MG63 (cell line): ENCODE measurements around the gene HLCS. TPM values are rescaled to one million over a fixed set of nuclear protein-coding genes. Genes with fewer than 3 reads are reported as not detected.
"Not testable (repeated sequence)": the region's sequence is repeated elsewhere in the genome, so short reads cannot be mapped to it uniquely, and the experiment has no call there.

Source experiments
- DNase-seq: peaks from one replicate; pipeline ENCODE4 v3.0.0-alpha.2; 2020
- H3K27me3 ChIP-seq: fragments of 250-450 bp; sonication (Bioruptor Pico); 2 replicates; pipeline ENCODE4 v1.5.1; 2020; ENCODE audit warnings: mild to moderate bottlenecking, moderate library complexity
- H3K36me3 ChIP-seq: fragments of 250-450 bp; sonication (Bioruptor Pico); 2 replicates; pipeline ENCODE4 v1.5.1; 2020; ENCODE audit warnings: mild to moderate bottlenecking, moderate library complexity
- H3K4me3 ChIP-seq: fragments of 250-450 bp; sonication (Bioruptor Pico); 2 replicates; pipeline ENCODE4 v1.5.1; 2020; ENCODE audit warnings: mild to moderate bottlenecking, moderate library complexity
- H3K9me3 ChIP-seq: fragments of 250-450 bp; sonication (Bioruptor Pico); 2 replicates; pipeline ENCODE4 v1.5.1; 2020; ENCODE audit warnings: mild to moderate bottlenecking, moderate library complexity
- total RNA-seq: library from RNA; depleted of rRNA; stranded (reverse); fragments of >200 nt; shearing (Covaris generic); gene quantifications from 2 replicates; pipeline ENCODE4 v1.2.3, GENCODE V29; 2014; ENCODE audit warnings: low replicate concordance

Gene HLCS
- total RNA-seq, 1 experiment from 2014 or later: 5.2 TPM

DNA sequence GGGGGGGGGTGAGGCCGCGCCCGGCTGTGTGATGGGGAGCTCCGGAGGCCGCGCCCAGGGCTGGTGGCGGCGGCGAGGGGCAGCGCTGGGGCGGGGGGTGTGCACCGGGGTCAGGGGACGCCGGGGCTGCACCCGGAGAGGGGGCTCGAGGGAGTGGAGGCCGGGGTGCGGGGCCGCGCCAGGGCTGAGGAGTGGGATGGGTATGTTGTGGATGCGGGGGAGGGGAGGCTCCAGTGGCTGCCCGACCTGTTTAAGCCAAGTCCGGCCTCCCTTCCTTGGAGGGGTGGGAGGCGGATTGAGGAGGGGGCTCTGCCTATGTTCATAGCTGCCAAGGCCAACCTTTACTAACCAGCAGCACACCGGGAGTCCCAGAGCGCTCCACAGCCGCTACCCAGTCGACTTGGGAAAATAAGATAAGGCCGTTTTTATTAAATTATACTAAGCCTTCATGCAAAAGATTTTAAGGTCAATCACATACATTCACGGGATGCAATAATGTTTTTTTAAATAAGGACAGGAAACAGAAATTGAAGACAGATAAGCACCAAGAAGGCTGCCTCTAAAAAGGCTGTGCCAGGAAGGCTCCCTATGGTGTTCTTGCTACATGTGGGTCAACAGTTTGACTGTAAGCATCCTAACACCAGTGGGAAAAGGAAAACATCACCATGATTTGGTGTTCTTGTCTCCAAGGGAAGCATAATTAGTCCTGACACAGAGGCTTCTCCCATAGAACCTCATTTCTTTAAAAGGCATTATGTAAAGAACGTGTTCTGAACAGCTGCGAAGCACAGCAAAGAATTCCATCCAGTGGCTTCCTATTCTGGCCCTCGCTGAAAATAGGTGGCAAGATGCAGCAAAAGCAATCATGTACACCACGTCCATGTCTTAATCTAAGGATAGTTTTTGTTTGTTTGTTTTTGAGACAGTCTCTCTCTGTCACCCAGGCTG is 626 bp upstream of the HLCS start:
- H3K4me3 ChIP-seq: peak overlapping the region; percentile 59
- peaks cover 6% of the 10 kb centered on the region; the same call in 1 of the 2 replicates for H3K36me3 ChIP-seq
- no peak for DNase-seq
- no peaks in the 10 kb centered on the region for H3K27me3 ChIP-seq
- H3K9me3 ChIP-seq: no peaks in the 10 kb centered on the region

DNA sequence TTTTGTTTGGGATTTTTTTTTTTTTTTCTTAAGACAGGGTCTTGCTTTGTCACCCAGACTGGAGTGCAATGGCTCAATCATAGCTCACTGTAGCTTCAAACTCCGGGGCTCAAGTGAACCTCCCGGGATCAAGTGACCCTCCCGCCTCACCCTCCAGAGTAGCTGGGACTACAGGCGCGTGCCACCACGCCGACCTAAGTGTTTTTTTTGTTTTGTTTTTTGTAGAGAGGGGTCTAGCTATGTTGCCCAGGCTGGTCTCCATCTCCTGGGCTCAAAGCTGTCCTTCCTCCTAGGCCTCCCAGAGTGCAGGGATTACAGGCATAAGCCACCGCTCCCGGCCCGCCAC is 776 bp downstream of the HLCS start:
- Histone ChIP-seq H3K4me3 (peak overlapping the region; percentile 81), H3K36me3 (peaks cover 12% of the 10 kb centered on the region), H3K27me3 (no peaks in the 10 kb centered on the region), H3K9me3 (no peaks in the 10 kb centered on the region)
- no peak for DNase-seq

DNA sequence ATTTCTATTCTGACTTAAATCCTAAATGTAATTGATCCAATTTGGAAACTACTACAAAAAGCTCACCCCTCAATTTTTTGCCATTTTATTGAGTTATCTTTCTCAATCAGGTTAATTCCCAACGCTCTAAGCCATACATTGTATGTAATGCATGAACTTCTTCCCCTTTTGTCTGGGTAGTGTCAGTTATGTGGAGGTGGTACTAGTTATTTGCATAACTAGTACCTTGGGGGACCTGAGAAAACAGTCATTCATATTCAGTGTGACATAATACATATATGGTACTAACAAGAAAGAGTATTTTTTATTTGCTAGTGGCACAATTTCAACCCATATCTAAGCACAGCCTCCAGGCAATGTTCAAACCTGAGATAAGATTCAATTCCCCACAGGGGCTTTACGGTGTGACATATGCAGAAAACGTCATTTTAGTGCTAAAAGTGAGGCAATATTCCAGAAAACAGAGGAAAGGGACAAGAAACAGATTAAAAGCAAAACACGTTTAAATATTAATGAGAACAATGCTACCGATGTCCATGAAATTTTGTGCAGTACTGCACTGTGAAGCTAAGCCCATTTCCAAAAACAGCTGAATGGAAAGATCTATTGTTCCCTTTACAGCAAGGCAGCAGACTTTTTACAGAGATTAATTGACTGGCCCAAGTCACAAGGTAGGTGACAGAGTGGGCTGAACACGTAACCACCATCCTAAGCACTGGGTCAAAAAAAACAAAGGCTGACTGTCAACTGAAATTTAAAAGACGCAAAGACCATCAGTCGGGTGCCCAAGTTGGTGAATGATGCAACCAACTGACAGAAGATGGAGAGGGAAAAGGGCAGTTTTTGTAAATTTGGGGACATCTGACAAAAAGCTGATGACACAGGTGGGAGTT is 1.4 kb downstream of the HLCS start:
- H3K4me3 ChIP-seq: peak overlapping the region; percentile 81
- H3K9me3 ChIP-seq: no peaks in the 10 kb centered on the region
- peaks cover 16% of the 10 kb centered on the region for H3K36me3 ChIP-seq
- DNase-seq: no peak
- no peaks in the 10 kb centered on the region for H3K27me3 ChIP-seq

DNA sequence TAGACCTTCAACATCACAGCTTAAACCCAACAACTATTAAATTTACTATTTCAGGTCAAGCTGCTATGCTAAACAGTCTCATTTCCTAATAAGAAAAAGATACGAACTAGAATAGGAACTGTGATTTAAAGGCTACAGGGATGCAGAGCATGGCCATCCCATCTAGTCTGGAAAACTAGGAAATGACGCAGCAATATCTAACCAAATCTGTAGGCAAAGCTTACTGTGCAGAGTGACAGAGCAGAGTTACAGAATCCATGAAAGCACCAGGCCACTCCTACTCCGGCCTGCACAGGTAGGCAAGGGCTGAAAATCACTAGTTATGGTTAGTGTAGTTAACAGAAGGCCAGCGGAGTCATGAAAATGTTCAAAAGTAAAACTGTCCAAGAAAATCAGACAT is 2.1 kb downstream of the HLCS start:
- H3K36me3 ChIP-seq: peaks cover 19% of the 10 kb centered on the region
- no peaks in the 10 kb centered on the region for H3K27me3 ChIP-seq
- no peak for DNase-seq
- no peak overlapping the region for H3K4me3 ChIP-seq
- H3K9me3 ChIP-seq: no peaks in the 10 kb centered on the region

DNA sequence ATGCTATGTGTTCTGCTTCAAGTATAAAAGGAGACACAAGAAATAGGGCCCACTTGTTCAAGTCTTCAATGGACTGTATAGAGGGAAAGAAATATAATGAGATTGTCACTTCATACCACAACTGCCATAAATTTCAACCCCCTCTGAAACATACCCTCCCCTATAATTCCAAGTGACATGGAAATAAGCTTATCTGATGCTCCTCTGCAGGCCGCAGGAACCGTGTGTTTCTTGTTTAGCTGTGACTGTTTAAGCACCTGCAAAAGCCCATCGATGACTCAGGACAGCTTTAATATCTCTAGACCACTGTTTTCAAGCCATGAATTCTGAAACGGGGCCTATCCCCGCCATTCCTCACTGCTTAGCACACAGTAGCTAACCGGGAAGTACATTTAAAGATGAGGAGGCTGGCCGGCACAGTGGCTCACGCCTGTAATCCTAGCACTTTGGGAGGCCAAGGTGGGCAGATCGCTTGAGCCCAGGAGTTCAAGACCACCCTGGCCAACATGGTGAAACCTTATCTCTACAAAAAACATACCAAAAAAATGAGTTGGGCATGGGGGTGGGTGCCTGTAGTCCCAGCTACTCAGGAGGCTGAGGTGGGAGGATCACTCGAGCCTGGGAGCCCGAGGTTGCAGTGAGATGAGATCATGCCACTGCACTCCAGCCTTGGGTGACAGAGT is 4.2 kb downstream of the HLCS start:
- DNase-seq: no peak
- Histone ChIP-seq H3K27me3 (no peaks in the 10 kb centered on the region), H3K9me3 (no peaks in the 10 kb centered on the region), H3K36me3 (peaks cover 16% of the 10 kb centered on the region), H3K4me3 (no peak overlapping the region)

DNA sequence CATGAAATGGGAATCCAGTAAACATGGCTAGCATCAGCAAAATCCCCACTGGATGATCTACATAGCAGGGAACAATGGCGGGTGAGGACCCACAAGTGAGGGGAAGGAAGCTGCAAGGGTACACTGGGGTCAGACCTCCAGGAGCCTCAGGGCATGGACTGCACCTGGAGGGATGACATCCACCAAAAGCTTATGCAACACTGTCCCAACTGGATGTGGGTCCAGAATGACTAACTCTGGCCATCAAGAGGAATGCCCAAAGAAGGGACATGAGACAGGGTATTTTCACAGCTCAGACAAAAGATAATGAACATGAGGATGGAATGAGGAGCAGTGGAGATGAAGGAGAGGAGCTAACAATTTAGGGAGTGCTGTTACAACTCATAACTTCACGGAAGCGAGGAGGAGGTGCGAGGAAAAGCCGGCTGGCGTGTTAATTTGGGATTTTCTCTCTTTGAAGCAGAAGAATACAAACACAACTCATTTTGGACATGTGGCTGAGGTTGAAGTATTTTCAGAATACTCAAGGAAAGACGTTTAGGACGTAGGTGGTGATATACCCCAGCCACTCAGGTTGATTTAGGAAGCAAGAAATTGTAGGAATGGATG is 5.7 kb downstream of the HLCS start:
- Histone ChIP-seq H3K36me3 (peaks cover 25% of the 10 kb centered on the region), H3K4me3 (no peak overlapping the region), H3K9me3 (no peaks in the 10 kb centered on the region), H3K27me3 (no peaks in the 10 kb centered on the region)
- DNase-seq: no peak

DNA sequence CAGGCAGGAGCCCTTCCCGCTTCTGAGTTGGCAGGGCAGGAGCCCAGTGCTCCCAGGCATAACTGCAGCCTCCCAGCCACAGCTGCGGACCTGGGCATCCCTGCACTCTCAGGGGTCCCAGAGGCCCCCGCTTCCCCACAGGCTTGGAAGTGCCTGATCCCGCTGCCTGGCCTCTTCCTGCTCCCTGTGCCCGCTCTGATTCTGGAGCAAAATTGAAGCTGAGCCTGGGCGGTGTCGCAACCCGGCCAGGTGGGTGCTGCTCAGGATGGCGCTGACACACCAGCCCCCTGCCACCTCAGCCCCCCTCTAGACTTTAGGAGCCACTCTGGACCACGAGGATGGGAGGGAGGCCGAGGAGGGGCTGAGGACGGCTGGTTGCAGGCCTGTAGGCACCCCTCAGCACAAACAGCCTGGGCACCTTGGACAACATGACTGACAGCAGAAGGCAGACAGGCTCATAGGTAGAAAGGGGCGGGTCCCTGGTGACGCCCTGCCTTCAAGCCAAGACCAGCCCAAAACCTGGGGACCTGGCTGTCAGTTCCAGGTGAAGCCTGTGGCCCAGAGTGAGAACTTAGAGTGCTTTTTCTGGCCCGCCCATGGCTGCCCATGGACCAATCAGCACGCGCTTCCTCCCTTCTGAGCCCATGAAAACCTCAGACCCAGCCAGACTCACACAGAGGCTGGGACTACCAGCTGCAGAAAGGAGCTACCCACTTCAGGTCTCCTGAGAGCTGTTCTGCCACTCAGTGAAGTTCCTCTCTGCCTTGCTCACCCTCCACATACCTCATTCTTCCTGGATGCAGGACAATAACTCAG is 7.2 kb downstream of the HLCS start:
- no peak overlapping the region for H3K4me3 ChIP-seq
- H3K9me3 ChIP-seq: no peaks in the 10 kb centered on the region
- peaks cover 24% of the 10 kb centered on the region for H3K36me3 ChIP-seq
- no peaks in the 10 kb centered on the region for H3K27me3 ChIP-seq
- DNase-seq: no peak

DNA sequence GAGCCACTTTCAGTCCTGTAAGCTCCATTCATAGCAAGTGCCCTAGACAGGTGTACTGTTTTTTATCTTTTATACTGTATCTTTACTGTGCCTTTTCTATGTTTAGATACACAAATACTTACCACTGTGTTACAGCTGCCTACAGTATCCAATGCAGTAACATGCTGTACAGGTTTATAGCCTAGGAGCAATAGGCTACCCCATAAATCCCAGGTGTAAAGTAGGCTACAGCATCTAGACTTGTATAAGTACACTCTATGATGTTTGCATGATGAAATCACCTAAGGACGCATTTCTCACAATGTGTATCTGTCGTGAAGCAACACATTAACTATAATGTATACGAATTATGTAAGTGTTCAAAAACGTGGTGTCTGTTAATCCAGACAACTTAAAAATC is 10.7 kb downstream of the HLCS start:
- Histone ChIP-seq H3K4me3 (no peak overlapping the region), H3K9me3 (no peaks in the 10 kb centered on the region), H3K27me3 (no peaks in the 10 kb centered on the region), H3K36me3 (peaks cover 19% of the 10 kb centered on the region)
- no peak for DNase-seq

DNA sequence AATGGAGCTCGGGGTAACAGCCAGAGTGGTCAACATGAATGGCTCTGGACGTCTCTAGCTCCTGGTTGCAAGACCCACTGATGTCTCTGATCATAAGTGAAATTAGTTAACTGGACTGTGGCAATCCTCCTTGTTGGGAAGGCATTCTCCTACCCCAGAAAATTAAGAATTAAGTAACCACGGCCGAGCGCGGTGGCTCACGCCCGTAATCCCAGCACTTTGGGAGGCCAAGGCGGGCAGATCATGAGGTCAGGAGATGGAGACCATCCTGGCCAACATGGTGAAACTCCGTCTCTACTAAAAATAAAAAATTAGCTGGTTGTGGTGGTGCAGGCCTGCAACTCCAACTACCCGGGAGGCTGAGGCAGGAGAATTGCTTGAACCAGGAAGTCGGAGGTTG is 14.1 kb downstream of the HLCS start:
- H3K4me3 ChIP-seq, H3K27me3 ChIP-seq, DNase-seq, H3K9me3 ChIP-seq: not testable (repeated sequence)
- H3K36me3 ChIP-seq: peaks cover 17% of the 10 kb centered on the region

DNA sequence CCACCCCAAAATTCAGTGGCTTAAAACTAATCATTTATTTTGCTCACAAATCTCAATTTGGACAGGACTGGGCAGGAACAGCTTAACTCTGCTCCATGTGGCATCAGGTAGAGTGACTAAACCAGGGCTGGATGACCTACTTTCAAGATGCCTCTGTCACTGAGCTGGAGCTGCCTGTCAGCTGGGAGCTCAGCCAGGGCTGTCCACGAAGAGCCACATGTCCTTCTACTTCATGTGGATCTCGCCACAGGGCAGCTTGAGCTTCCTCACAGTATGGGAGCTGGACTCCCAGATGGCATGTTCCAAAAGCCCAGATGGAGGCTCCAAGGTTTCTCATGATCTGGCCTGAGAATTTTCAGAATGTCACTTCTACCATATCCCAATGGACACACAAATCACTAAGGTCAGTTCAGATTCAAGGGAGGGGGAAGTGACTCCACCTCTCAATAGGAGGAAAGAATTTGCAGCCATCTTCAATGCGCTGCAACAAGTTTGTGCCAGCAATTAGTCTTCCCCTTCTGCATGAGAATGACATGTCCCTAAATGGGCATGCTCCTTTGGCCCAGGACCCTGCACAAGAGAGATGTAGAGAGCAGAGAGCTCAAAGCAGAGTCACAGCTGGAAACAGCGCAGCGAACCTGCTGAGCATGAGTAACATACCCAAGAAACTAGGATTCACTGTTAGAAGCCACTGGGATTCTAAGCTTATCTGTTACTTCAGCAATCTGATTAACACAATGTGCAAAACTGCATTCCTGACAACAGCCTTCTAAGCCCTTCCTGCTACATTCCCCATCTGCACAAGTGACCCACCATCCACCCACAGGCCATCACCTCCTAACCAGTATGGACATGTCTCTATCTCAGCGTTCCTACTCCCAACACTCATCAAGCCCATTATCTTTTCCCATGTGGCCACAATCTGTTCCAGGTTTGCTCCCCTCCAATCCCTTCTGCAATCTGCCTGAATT is 17.0 kb downstream of the HLCS start:
- peaks cover 6% of the 10 kb centered on the region for H3K36me3 ChIP-seq
- no peaks in the 10 kb centered on the region for H3K9me3 ChIP-seq
- no peaks in the 10 kb centered on the region for H3K27me3 ChIP-seq
- no peak overlapping the region for H3K4me3 ChIP-seq
- DNase-seq: no peak

DNA sequence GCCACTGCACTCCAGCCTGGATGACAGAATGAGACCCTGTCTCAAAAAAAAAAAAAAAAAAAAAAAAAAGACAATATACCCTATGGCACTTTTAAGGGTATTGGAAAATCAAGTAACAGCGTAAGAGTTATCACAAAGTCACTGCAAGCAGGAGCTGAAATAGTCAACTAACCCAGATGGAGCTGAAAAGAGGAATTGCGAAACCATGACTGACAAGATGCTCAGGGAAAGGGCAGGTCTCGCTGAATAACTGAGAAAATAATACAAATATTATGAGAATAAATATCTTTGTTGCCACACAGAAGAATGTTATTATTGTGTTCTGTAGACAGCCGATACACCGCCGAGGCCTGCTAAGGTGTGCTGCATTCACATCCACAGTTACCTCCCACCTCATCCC is 17.8 kb downstream of the HLCS start:
- H3K4me3 ChIP-seq: no peak overlapping the region
- no peaks in the 10 kb centered on the region for H3K9me3 ChIP-seq
- no peak for DNase-seq
- H3K27me3 ChIP-seq: no peaks in the 10 kb centered on the region
- peaks cover 6% of the 10 kb centered on the region for H3K36me3 ChIP-seq

DNA sequence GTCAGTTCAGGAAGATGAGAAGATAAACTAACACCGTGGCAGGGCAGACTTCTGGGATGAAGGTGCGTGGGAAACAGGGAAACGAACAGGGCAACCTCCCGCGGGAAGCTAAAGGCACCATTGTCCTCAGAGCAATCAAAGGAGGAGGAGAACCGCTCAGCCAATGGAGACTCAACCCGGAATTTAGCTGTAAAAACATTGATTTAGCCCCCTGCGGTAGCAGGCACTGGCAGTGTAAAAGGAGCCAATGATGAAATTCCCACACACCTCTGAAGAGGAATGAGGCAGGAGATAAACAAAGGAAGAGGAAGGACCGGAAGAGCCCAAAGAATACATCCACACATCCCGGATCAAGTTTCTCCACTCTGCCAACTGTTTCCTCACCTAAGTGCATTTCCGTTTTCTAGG is 19.5 kb downstream of the HLCS start:
- no peak overlapping the region for H3K4me3 ChIP-seq
- DNase-seq: no peak
- no peaks in the 10 kb centered on the region for H3K9me3 ChIP-seq
- H3K27me3 ChIP-seq: no peaks in the 10 kb centered on the region
- H3K36me3 ChIP-seq: peaks cover 6% of the 10 kb centered on the region

DNA sequence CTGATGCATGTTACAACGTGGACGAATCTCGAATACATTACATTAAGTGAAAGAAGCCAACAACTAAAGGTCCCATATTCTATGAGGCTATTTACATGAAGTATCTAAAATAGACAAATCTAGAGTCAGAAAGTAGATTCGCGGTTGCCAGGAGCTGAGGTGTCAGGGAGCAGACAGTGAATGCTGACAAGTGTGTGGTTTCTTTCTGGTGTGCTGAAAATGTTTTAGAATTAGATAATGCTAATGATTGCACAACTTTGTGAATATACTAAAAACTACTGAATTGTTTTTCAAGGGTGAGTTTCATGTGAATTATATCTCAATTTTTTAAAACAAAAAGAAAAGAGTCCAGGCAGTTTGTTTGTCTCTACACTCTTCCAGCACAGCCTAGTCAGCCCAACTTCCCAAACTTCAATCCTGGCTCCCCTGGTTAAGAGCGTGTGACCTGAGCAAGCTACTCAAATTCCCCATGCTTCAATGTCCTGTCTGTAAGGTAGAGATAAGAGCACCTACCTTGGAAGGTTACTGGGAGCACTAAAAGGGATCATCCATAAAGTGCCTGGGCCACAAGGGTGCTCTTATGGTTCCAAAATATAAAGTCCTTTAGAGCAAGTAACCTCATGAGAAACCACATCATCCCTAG is 20.9 kb downstream of the HLCS start:
- H3K4me3 ChIP-seq: no peak overlapping the region
- H3K27me3 ChIP-seq: no peaks in the 10 kb centered on the region
- no peak for DNase-seq
- peaks cover 6% of the 10 kb centered on the region for H3K36me3 ChIP-seq
- H3K9me3 ChIP-seq: no peaks in the 10 kb centered on the region

DNA sequence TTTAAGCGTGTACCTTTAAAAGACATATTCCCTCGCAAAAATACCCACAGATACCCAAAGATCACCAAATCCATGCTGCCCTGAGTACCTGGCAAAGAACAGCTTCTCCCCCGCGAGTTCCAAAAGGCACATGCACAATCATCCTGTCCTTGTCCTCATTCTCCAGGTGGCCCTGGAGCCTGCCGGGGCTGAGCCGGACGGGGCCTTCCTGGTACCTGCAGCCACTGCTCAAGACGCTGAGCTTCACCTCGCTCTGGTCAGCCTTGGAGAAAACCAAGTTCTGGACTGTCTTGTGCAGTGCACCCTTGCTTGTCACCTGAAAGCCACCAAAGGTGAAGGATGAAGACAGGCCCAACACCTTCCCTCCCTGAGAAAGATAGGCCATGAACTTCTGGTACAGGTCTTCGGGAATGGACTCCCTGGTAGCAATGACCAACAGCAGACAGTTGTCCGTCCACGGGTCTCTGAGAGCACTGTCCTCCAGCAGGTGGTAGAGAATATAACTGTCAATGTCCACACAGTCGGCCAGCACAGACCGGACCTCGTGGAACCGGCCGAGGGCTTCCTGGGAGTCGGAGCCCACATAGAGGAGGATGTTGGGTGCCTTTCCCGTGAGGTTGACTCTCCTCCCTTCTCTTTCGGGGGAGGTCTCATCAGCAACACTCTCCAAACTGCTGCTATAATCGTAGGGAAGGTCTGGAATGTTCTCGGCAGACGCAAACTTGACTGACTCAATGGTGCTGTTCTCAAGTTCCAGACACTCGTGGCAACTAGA is 29.9 kb downstream of the HLCS start:
- Histone ChIP-seq H3K9me3 (no peaks in the 10 kb centered on the region), H3K27me3 (no peaks in the 10 kb centered on the region), H3K4me3 (no peak overlapping the region), H3K36me3 (peaks cover 28% of the 10 kb centered on the region)
- DNase-seq: no peak
